Measurements from ENCODE around the gene RNU6-1. TPM values are rescaled to one million over a fixed set of nuclear protein-coding genes. Genes with fewer than 3 reads are reported as not detected.

RNU6-1 gene
- total RNA-seq, 2 experiments from 2014 or later, result not detected

DNA sequence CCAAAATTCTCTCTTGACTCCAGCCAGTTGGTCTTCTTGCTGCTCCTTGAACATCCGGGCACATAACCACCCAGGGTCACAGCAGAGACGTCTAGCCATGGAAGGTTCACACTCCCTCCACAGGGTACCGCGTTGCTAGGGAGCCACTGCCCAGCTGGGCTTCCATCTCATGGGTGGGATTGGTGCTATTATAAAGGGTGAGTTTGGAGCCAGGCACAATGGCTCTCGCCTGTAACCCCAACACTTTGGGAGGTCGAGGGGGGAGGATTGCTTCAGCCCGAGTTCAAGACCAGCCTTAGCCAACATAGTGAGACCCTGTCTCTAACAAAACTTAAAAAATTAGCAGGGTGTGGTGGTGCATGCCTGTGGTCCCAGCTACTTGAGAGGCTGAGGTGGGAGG, 32.0 kb downstream of the RNU6-1 start:
- intact Hi-C loops (cut with micrococcal nuclease; ENCODE audit: unreplicated experiment), result no loop called here

GRCh38 chr15:67807141-67807540, 32.7 kb downstream of the RNU6-1 start:
- intact Hi-C loops (cut with micrococcal nuclease; ENCODE audit: unreplicated experiment), result no loop called here
- BruUV-seq (replicated peaks), result no TSS peak
- ChIA-PET POLR2A (no interaction called here), CTCF (ENCODE audit: unreplicated experiment) (interaction anchor here (1.1 kb wide), 1 partner anchor 9 kb away, joined by 3 read pairs; no protein-coding TSS in a partner anchor)
- no peaks in the 10 kb centered on the region for H4K20me1 ChIP-seq (ENCODE audit: insufficient read depth, low read length)
- no peaks in the 10 kb centered on the region for H3K79me2 ChIP-seq (ENCODE audit: insufficient read depth, low read depth, low read length)
- no peaks in the 10 kb centered on the region for H3K9me3 ChIP-seq (ENCODE audit: low read length)
- DNase-seq (ENCODE audit: low spot score), result no peak
- H3K4me2 ChIP-seq (ENCODE audit: low read length), result no peak overlapping the region
- no peak overlapping the region for H3K27ac ChIP-seq (ENCODE audit: low read depth, low read length, poor library complexity, severe bottlenecking)
- no peaks in the 10 kb centered on the region for H3K9me2 ChIP-seq (ENCODE audit: insufficient read depth, low read length)
- H2AFZ ChIP-seq (ENCODE audit: low read length), result no peak overlapping the region
- H3K4me3 ChIP-seq (ENCODE audit: low read depth, low read length, poor library complexity, severe bottlenecking), result no peak overlapping the region
- H3K36me3 ChIP-seq (ENCODE audit: insufficient read depth, low read length), result no peaks in the 10 kb centered on the region
- H3K4me1 ChIP-seq (ENCODE audit: insufficient read depth, low read length, poor library complexity, severe bottlenecking), result peaks cover 47% of the 10 kb centered on the region
- TF ChIP-seq, protein P1, sequence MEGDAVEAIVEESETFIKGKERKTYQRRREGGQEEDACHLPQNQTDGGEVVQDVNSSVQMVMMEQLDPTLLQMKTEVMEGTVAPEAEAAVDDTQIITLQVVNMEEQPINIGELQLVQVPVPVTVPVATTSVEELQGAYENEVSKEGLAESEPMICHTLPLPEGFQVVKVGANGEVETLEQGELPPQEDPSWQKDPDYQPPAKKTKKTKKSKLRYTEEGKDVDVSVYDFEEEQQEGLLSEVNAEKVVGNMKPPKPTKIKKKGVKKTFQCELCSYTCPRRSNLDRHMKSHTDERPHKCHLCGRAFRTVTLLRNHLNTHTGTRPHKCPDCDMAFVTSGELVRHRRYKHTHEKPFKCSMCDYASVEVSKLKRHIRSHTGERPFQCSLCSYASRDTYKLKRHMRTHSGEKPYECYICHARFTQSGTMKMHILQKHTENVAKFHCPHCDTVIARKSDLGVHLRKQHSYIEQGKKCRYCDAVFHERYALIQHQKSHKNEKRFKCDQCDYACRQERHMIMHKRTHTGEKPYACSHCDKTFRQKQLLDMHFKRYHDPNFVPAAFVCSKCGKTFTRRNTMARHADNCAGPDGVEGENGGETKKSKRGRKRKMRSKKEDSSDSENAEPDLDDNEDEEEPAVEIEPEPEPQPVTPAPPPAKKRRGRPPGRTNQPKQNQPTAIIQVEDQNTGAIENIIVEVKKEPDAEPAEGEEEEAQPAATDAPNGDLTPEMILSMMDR (conservative IDR thresholded peaks at IDR 0.05; ENCODE audit: low read length), result no peak
- no peak for TF ChIP-seq EZH2phosphoT487 (IDR thresholded peaks at IDR 0.05; ENCODE audit: borderline replicate concordance, low read depth, low read length)

More for the DNA sequence above, 32.0 kb downstream of the RNU6-1 start:
- H3K4me1 ChIP-seq (ENCODE audit: insufficient read depth, low read length, poor library complexity, severe bottlenecking), result peaks cover 41% of the 10 kb centered on the region
- ChIA-PET POLR2A (interaction anchor here (0.6 kb wide), 2 partner anchors 46 to 304 kb away, joined by 3 read pairs; no protein-coding TSS in a partner anchor), CTCF (ENCODE audit: unreplicated experiment) (interaction anchor here (1.1 kb wide), 1 partner anchor 10 kb away, joined by 3 read pairs; no protein-coding TSS in a partner anchor)
- H3K9me3 ChIP-seq (ENCODE audit: low read length), result no peaks in the 10 kb centered on the region
- H2AFZ ChIP-seq (ENCODE audit: low read length), result no peak overlapping the region
- no peak for DNase-seq (ENCODE audit: low spot score)
- no TSS peak for BruUV-seq (replicated peaks)
- H4K20me1 ChIP-seq (ENCODE audit: insufficient read depth, low read length), result no peaks in the 10 kb centered on the region
- no peaks in the 10 kb centered on the region for H3K9me2 ChIP-seq (ENCODE audit: insufficient read depth, low read length)
- no peak overlapping the region for H3K4me3 ChIP-seq (ENCODE audit: low read depth, low read length, poor library complexity, severe bottlenecking)
- H3K36me3 ChIP-seq (ENCODE audit: insufficient read depth, low read length), result no peaks in the 10 kb centered on the region
- TF ChIP-seq EZH2phosphoT487 (IDR thresholded peaks at IDR 0.05; ENCODE audit: borderline replicate concordance, low read depth, low read length), result no peak
- TF ChIP-seq, protein P1 (conservative IDR thresholded peaks at IDR 0.05; ENCODE audit: low read length), result no peak
- no peaks in the 10 kb centered on the region for H3K79me2 ChIP-seq (ENCODE audit: insufficient read depth, low read depth, low read length)
- no peak overlapping the region for H3K4me2 ChIP-seq (ENCODE audit: low read length)
- no peak overlapping the region for H3K27ac ChIP-seq (ENCODE audit: low read depth, low read length, poor library complexity, severe bottlenecking)

- TF ChIP-seq, protein P1 (conservative IDR thresholded peaks at IDR 0.05; ENCODE audit: low read length), result no peak
- no peak for TF ChIP-seq EZH2phosphoT487 (IDR thresholded peaks at IDR 0.05; ENCODE audit: borderline replicate concordance, low read depth, low read length)
- Histone ChIP-seq H3K79me2 (ENCODE audit: insufficient read depth, low read depth, low read length) (no peaks in the 10 kb centered on the region), H3K36me3 (ENCODE audit: insufficient read depth, low read length) (no peaks in the 10 kb centered on the region), H3K4me1 (ENCODE audit: insufficient read depth, low read length, poor library complexity, severe bottlenecking) (peaks cover 42% of the 10 kb centered on the region), H4K20me1 (ENCODE audit: insufficient read depth, low read length) (no peaks in the 10 kb centered on the region), H3K4me3 (ENCODE audit: low read depth, low read length, poor library complexity, severe bottlenecking) (no peak overlapping the region), H2AFZ (ENCODE audit: low read length) (no peak overlapping the region), H3K9me2 (ENCODE audit: insufficient read depth, low read length) (no peaks in the 10 kb centered on the region), H3K27ac (ENCODE audit: low read depth, low read length, poor library complexity, severe bottlenecking) (no peak overlapping the region), H3K4me2 (ENCODE audit: low read length) (no peak overlapping the region), H3K9me3 (ENCODE audit: low read length) (no peaks in the 10 kb centered on the region)
- intact Hi-C loops (cut with micrococcal nuclease; ENCODE audit: unreplicated experiment), result no loop called here
- ChIA-PET POLR2A (interaction anchor here (0.6 kb wide), 1 partner anchor 211 kb away, joined by 3 read pairs; no protein-coding TSS in a partner anchor), CTCF (ENCODE audit: unreplicated experiment) (no interaction called here)
- no TSS peak for BruUV-seq (replicated peaks)
- no peak for DNase-seq (ENCODE audit: low spot score)
Observed at GRCh38 chr15:67806536-67806935, 33.3 kb downstream of the RNU6-1 start.
